Measurements from ENCODE around the gene DNAI1. TPM values are rescaled to one million over a fixed set of nuclear protein-coding genes. Genes with fewer than 3 reads are reported as not detected.
A peak's percentile ranks its signal among the peaks of the same experiment; 100 is the strongest.

The DNAI1 gene
- total RNA-seq, 6 experiments from 2014 or later: not detected

DNA sequence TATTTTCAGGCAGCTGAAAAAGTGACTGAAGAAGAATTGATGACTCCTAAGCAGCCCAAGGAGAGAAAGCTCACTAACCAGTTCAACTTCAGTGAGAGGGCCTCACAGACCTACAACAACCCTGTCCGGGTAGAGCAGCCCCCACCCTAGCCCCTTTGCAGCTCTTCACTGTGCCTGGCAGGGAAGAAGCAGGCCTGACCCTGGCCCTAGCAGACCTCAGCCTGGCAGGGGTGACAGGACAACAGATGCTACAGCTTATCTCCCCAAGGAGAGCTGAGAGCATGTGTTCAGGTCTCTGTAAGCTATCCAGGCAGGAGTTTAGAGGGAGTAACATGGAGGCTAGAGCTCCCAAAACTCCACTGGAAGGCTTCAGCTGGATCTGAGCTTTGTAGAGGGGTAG is 31.8 kb downstream of the DNAI1 start:
- Histone ChIP-seq H3K4me3 (no peak overlapping the region), H3K36me3 (no peaks in the 10 kb centered on the region), H3K9me3 (no peaks in the 10 kb centered on the region), H3K4me1 (no peaks in the 10 kb centered on the region), H3K27ac (no peak overlapping the region), H3K27me3 (no peaks in the 10 kb centered on the region)
- TF ChIP-seq, protein P1, sequence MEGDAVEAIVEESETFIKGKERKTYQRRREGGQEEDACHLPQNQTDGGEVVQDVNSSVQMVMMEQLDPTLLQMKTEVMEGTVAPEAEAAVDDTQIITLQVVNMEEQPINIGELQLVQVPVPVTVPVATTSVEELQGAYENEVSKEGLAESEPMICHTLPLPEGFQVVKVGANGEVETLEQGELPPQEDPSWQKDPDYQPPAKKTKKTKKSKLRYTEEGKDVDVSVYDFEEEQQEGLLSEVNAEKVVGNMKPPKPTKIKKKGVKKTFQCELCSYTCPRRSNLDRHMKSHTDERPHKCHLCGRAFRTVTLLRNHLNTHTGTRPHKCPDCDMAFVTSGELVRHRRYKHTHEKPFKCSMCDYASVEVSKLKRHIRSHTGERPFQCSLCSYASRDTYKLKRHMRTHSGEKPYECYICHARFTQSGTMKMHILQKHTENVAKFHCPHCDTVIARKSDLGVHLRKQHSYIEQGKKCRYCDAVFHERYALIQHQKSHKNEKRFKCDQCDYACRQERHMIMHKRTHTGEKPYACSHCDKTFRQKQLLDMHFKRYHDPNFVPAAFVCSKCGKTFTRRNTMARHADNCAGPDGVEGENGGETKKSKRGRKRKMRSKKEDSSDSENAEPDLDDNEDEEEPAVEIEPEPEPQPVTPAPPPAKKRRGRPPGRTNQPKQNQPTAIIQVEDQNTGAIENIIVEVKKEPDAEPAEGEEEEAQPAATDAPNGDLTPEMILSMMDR (IDR thresholded peaks at IDR 0.05): no peak
- TF ChIP-seq POLR2A (IDR thresholded peaks at IDR 0.05): no peak
- ATAC-seq: no peak
- intact Hi-C loops (cut with DNase I): loop anchor here in 1 of 2 donors (10.0 kb wide), 1 partner anchor 46 kb away; no protein-coding TSS in a partner anchor
- no peak for DNase-seq
- 67% methylated on average over 1 of the region's 1 CpG for WGBS (ENCODE audit: insufficient coverage, low coverage, low lambda C conversion rate, missing lambda C conversion rate)

DNA sequence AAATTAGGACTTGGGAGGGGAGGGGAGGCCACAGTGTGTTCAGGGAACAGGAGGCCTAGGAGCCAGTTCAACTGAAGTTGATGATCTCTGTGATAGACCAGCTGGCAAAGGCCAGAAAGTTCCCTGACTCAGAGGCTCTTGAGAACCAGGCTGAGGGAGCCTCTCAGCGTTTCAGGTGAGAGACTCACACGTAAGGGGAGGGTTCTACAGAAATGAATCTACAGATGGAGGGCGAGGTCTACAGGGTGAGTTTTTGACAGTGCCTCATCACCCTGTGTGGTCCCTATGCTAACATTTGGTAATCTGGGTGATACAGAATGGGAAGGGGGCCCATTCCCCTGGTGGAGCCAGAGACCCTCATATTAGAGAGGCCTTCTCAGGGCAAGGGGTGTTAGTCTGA is 32.2 kb downstream of the DNAI1 start:
- Histone ChIP-seq H3K27me3 (no peaks in the 10 kb centered on the region), H3K36me3 (no peaks in the 10 kb centered on the region), H3K9me3 (no peaks in the 10 kb centered on the region), H3K27ac (no peak overlapping the region), H3K4me1 (no peaks in the 10 kb centered on the region), H3K4me3 (no peak overlapping the region)
- ATAC-seq (no peak), DNase-seq (no peak)
- TF ChIP-seq, protein P1 (IDR thresholded peaks at IDR 0.05): no peak
- no peak for TF ChIP-seq POLR2A (IDR thresholded peaks at IDR 0.05)
- WGBS (ENCODE audit: insufficient coverage, low coverage, low lambda C conversion rate, missing lambda C conversion rate): 83% methylated on average over 2 of the region's 3 CpGs
- intact Hi-C loops (cut with DNase I): loop anchor here in 1 of 2 donors (10.0 kb wide), 1 partner anchor 46 kb away; no protein-coding TSS in a partner anchor

DNA sequence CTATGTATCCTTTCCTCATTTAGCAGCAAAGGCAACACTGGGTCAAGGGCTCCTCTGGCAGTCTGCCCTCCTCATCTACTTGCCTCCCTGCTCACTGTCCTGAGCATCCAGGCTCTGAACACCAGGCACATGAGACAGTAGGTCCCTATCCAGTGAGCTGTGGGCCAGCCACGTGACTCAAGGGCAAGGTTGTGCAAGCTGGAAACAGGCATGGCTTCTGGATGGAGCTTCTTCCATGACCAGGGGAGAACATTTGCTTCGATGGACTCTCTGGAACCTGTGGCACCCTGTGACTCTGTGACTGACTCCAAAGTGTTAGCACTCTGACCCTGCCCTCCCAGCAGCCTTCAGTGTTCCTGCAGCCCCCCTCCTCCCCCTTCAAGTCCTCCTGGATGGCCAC is 33.0 kb downstream of the DNAI1 start:
- H3K4me1 ChIP-seq: no peaks in the 10 kb centered on the region
- intact Hi-C loops (cut with DNase I): loop anchor here in 1 of 2 donors (10.0 kb wide), 1 partner anchor 47 kb away; no protein-coding TSS in a partner anchor
- H3K27ac ChIP-seq: no peak overlapping the region
- WGBS (ENCODE audit: insufficient coverage, low coverage, low lambda C conversion rate, missing lambda C conversion rate): no CpG with 5 or more reads among the region's 2 CpGs
- H3K27me3 ChIP-seq: no peaks in the 10 kb centered on the region
- no peak overlapping the region for H3K4me3 ChIP-seq
- no peaks in the 10 kb centered on the region for H3K9me3 ChIP-seq
- H3K36me3 ChIP-seq: no peaks in the 10 kb centered on the region
- DNase-seq (no peak), ATAC-seq (no peak)
- TF ChIP-seq, protein P1 (IDR thresholded peaks at IDR 0.05): no peak
- no peak for TF ChIP-seq POLR2A (IDR thresholded peaks at IDR 0.05)

DNA sequence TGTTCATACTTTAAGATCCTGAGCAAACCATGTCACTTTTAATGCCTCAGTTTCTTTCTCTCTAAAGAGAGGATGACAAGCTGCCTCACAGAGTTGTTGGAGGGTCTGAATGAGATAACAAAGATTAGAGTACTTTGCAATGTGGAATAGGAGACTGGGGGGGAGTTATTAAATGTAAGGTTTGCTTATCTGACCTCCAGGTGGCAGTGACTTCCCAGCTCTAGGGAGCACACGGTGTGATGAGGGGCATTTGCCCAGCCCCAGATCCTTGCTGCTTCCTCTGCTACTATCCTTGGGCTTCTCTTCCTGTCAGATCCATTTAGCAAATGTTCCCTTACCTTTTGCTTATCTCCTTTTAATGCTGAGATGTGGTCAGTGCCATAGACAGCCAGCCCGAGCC is 33.4 kb downstream of the DNAI1 start:
- WGBS (ENCODE audit: insufficient coverage, low coverage, low lambda C conversion rate, missing lambda C conversion rate): 25% methylated on average over 2 of the region's 2 CpGs
- DNase-seq: no peak
- Histone ChIP-seq H3K27me3 (no peaks in the 10 kb centered on the region), H3K4me3 (no peak overlapping the region), H3K4me1 (no peaks in the 10 kb centered on the region), H3K9me3 (no peaks in the 10 kb centered on the region), H3K36me3 (no peaks in the 10 kb centered on the region), H3K27ac (no peak overlapping the region)
- TF ChIP-seq, protein P1 (IDR thresholded peaks at IDR 0.05): peak in 1 of 4 donors; percentile 5
- no peak for TF ChIP-seq POLR2A (IDR thresholded peaks at IDR 0.05)
- intact Hi-C loops (cut with DNase I): loop anchor here in 1 of 2 donors (10.0 kb wide), 1 partner anchor 47 kb away; no protein-coding TSS in a partner anchor
- ATAC-seq: no peak
